Trophoblast cell (in vitro differentiated cells and primary cell): ENCODE results near the gene USF3.
"Not testable (repeated sequence)": the region's sequence is repeated elsewhere in the genome, so short reads cannot be mapped to it uniquely, and the experiment has no call there.

ENCODE experiments used
- DNase-seq, 2 donors: peaks; one replicate each; pipeline ENCODE4 v3.0.0-alpha.2; 2016
- H2AFZ ChIP-seq: 2 replicates; pipeline ENCODE4 v1.6.1; 2013; ENCODE audit warnings: low read length, moderate library complexity, mild to moderate bottlenecking; ENCODE audit not compliant: insufficient read depth, poor library complexity
- H2AK5ac ChIP-seq: 2 replicates; pipeline ENCODE4 v1.6.1; 2013; ENCODE audit warnings: mild to moderate bottlenecking, low read length
- H2BK120ac ChIP-seq: 2 replicates; pipeline ENCODE4 v1.6.1; 2013; ENCODE audit warnings: low read length, mild to moderate bottlenecking, moderate library complexity; ENCODE audit not compliant: insufficient read depth, poor library complexity
- H2BK12ac ChIP-seq: 2 replicates; pipeline ENCODE4 v1.6.1; 2013; ENCODE audit warnings: mild to moderate bottlenecking, low read length, moderate library complexity
- H2BK5ac ChIP-seq: 2 replicates; pipeline ENCODE4 v1.6.1; 2013; ENCODE audit warnings: low read length, low read depth, moderate library complexity, mild to moderate bottlenecking; ENCODE audit not compliant: poor library complexity
- H3K14ac ChIP-seq: 2 replicates; pipeline ENCODE4 v1.6.1; 2013; ENCODE audit warnings: mild to moderate bottlenecking, low read length
- H3K18ac ChIP-seq: 2 replicates; pipeline ENCODE4 v1.6.1; 2013; ENCODE audit warnings: mild to moderate bottlenecking, low read length
- H3K23ac ChIP-seq: 2 replicates; pipeline ENCODE4 v1.6.1; 2013; ENCODE audit warnings: low read length
- H3K27ac ChIP-seq: 2 replicates; pipeline ENCODE4 v1.5.1; 2013; ENCODE audit warnings: low read depth, mild to moderate bottlenecking, inconsistent platforms, low read length, moderate library complexity
- H3K27me3 ChIP-seq: 2 replicates; pipeline ENCODE4 v1.6.1; 2013; ENCODE audit warnings: inconsistent platforms, mild to moderate bottlenecking, low read length, moderate library complexity; ENCODE audit not compliant: insufficient read depth
- H3K36me3 ChIP-seq, 2 experiments: 1 replicate in 1 of 2; 2 replicates in 1 of 2; pipeline ENCODE4 v1.6.1; 2013; ENCODE audit warnings: low read length in 2 of 2, mild to moderate bottlenecking in 2 of 2, moderate library complexity in 1 of 2; ENCODE audit not compliant: insufficient read depth in 2 of 2, control insufficient read depth in 1 of 2
- H3K4ac ChIP-seq: 2 replicates; pipeline ENCODE4 v1.6.1; 2013; ENCODE audit warnings: low read depth, mild to moderate bottlenecking, low read length, moderate library complexity
- H3K4me1 ChIP-seq, 2 experiments: 1 replicate in 1 of 2; 2 replicates in 1 of 2; pipeline ENCODE4 v1.6.1; 2013; ENCODE audit warnings: low read length in 2 of 2, mild to moderate bottlenecking in 2 of 2, moderate library complexity in 1 of 2; ENCODE audit not compliant: insufficient read depth in 2 of 2, control insufficient read depth in 1 of 2
- H3K4me2 ChIP-seq: 2 replicates; pipeline ENCODE4 v1.6.1; 2013; ENCODE audit warnings: inconsistent platforms, mild to moderate bottlenecking, low read length, moderate library complexity
- H3K4me3 ChIP-seq: 2 replicates; pipeline ENCODE4 v1.5.1; 2013; ENCODE audit warnings: mild to moderate bottlenecking, low read depth, low read length, inconsistent platforms
- H3K79me1 ChIP-seq: one replicate; pipeline ENCODE4 v1.6.1; 2013; ENCODE audit warnings: low read length
- H3K79me2 ChIP-seq: 2 replicates; pipeline ENCODE4 v1.6.1; 2013; ENCODE audit warnings: low read length, mild to moderate bottlenecking; ENCODE audit not compliant: control insufficient read depth, insufficient read depth, poor library complexity
- H3K9ac ChIP-seq: 2 replicates; pipeline ENCODE4 v1.6.1; 2013; ENCODE audit warnings: mild to moderate bottlenecking, low read length
- H3K9me3 ChIP-seq: 2 replicates; pipeline ENCODE4 v1.6.1; 2013; ENCODE audit warnings: low read depth, mild to moderate bottlenecking, control low read depth, inconsistent platforms, low read length; ENCODE audit not compliant: insufficient read depth
- H4K12ac ChIP-seq: 2 replicates; pipeline ENCODE4 v1.6.1; 2013; ENCODE audit warnings: low read depth, mild to moderate bottlenecking, low read length, moderate library complexity
- H4K8ac ChIP-seq: 2 replicates; pipeline ENCODE4 v1.6.1; 2013; ENCODE audit warnings: low read depth, mild to moderate bottlenecking, low read length, moderate library complexity
- H4K91ac ChIP-seq: one replicate; pipeline ENCODE4 v1.6.1; 2013; ENCODE audit warnings: low read depth, mild to moderate bottlenecking, low read length, moderate library complexity
- WGBS: extraction: QIAGEN DNeasy Blood & Tissue Kit; methylation state at CpG from one replicate; pipeline ENCODE4 v1.1.7; 2013; ENCODE audit warnings: missing lambda C conversion rate; ENCODE audit not compliant: insufficient read length, insufficient coverage; ENCODE audit errors: extremely low coverage; 5-methylcytosine and 5-hydroxymethylcytosine counted together

Gene USF3

GRCh38 chr3:113637756-113638155, 58.7 kb downstream of the USF3 start:
- Histone ChIP-seq H2AK5ac (no peak overlapping the region), H3K14ac (no peak overlapping the region), H4K8ac (no peak overlapping the region), H3K79me2 (no peaks in the 10 kb centered on the region), H3K4ac (no peak overlapping the region), H3K4me2 (no peak overlapping the region), H2BK12ac (no peak overlapping the region), H2BK5ac (no peak overlapping the region), H3K27me3 (no peaks in the 10 kb centered on the region), H3K18ac (no peak overlapping the region), H3K4me3 (no peak overlapping the region), H4K12ac (no peak overlapping the region), H3K4me1 (no peaks in the 10 kb centered on the region), H4K91ac (no peak overlapping the region), H3K9ac (no peak overlapping the region), H3K9me3 (no peaks in the 10 kb centered on the region), H2AFZ (no peak overlapping the region), H3K27ac (no peak overlapping the region), H3K36me3 (no peaks in the 10 kb centered on the region), H3K79me1 (no peaks in the 10 kb centered on the region), H2BK120ac (no peak overlapping the region), H3K23ac (no peak overlapping the region)
- DNase-seq: no peak
- no CpG with 5 or more reads among the region's 14 CpGs for WGBS

GRCh38 chr3:113636034-113636433, 60.4 kb downstream of the USF3 start:
- H3K18ac ChIP-seq, H3K4me3 ChIP-seq, H3K4me1 ChIP-seq, H3K4me2 ChIP-seq, H3K79me2 ChIP-seq, H3K23ac ChIP-seq, H3K4ac ChIP-seq, H4K12ac ChIP-seq, H3K36me3 ChIP-seq, H4K91ac ChIP-seq, H2BK120ac ChIP-seq, H2AK5ac ChIP-seq, H2AFZ ChIP-seq, H2BK12ac ChIP-seq, H3K14ac ChIP-seq, H3K27ac ChIP-seq, H3K9ac ChIP-seq, H2BK5ac ChIP-seq, H4K8ac ChIP-seq, H3K27me3 ChIP-seq, H3K9me3 ChIP-seq, H3K79me1 ChIP-seq, DNase-seq: not testable (repeated sequence)
- no CpG with 5 or more reads among the region's 7 CpGs for WGBS

DNA sequence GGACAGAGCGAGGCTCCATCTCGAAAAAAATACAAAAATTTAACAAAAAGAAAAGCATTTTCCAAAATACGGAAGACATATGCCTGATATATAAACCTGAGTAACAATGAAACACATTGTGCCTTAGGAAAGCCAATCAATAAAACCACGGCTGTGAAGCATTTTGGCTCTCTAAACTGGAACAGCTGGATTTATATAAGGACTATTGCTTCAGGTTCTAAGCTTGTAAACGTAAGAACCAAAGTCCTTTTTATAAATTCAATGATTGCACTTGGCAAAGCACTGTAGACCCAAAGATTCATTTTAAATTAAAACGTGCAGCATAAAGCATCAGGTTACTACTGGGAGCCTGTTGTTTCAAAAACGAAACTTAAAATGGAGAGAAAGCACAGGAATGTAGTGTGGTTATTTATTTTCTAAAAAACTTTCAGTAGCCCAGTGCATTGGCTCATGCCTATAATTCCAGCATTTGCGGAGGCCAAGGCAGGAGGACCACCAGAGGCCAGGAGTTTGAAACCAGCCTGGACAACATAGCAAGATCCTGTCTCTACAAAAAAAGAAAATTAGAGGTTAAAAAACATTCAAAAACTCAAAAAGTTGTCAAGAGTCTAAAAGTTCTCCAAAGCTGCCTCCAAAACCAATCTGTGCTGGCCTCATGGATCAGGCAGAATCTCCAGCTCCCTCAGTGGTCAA, 61.5 kb downstream of the USF3 start:
- Histone ChIP-seq H3K23ac (no peak overlapping the region), H2BK12ac (no peak overlapping the region), H3K27ac (no peak overlapping the region), H4K8ac (no peak overlapping the region), H3K9me3 (no peaks in the 10 kb centered on the region), H2AK5ac (no peak overlapping the region), H3K79me2 (no peaks in the 10 kb centered on the region), H3K4ac (no peak overlapping the region), H3K79me1 (no peaks in the 10 kb centered on the region), H2BK120ac (no peak overlapping the region), H2BK5ac (no peak overlapping the region), H3K4me2 (no peak overlapping the region), H3K18ac (no peak overlapping the region), H3K27me3 (no peaks in the 10 kb centered on the region), H3K4me1 (peaks cover 0 to 4% of the 10 kb centered on the region in 2 experiments), H2AFZ (no peak overlapping the region), H3K14ac (no peak overlapping the region), H3K9ac (no peak overlapping the region), H3K36me3 (no peaks in the 10 kb centered on the region), H4K91ac (no peak overlapping the region), H3K4me3 (no peak overlapping the region), H4K12ac (no peak overlapping the region)
- WGBS: no CpG with 5 or more reads among the region's 8 CpGs
- no peak for DNase-seq

DNA sequence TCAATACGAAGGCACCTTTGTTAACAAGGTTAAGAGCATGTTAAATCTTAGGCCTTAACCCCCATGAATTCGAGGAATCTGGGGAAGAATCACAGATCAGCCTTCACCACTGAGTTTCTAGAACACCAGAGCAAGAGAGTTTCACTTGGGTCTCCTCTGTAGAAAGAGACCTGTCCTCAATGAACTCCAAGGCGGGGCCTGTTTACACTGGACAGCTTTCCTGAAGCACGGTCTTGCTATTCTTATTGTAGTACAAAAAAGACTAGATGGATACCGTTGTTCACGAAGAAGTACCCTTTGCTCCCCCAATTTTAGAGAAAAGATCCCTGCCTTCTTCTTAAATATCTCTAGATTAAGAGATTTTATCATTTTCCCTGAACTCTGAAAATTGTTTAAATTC, 64.9 kb downstream of the USF3 start:
- Histone ChIP-seq H3K36me3 (no peaks in the 10 kb centered on the region), H3K14ac (no peak overlapping the region), H3K9ac (no peak overlapping the region), H3K4me3 (no peak overlapping the region), H3K79me1 (no peaks in the 10 kb centered on the region), H3K4me2 (no peak overlapping the region), H3K23ac (no peak overlapping the region), H3K9me3 (no peaks in the 10 kb centered on the region), H4K12ac (no peak overlapping the region), H2BK12ac (no peak overlapping the region), H2AFZ (no peak overlapping the region), H2AK5ac (no peak overlapping the region), H3K18ac (no peak overlapping the region), H2BK5ac (no peak overlapping the region), H3K4me1 (peaks cover 6 to 7% of the 10 kb centered on the region in 2 experiments), H2BK120ac (no peak overlapping the region), H3K27me3 (no peaks in the 10 kb centered on the region), H3K4ac (no peak overlapping the region), H3K27ac (no peak overlapping the region), H3K79me2 (no peaks in the 10 kb centered on the region), H4K91ac (no peak overlapping the region), H4K8ac (no peak overlapping the region)
- DNase-seq: no peak
- WGBS: no CpG with 5 or more reads among the region's 6 CpGs
